ENCODE results near the gene MT1M.

GRCh38 chr16:56600398-56600999 lies 32.0 kb upstream of the MT1M start:
- TF ChIP-seq POLR2A (IDR thresholded peaks at IDR 0.05; ENCODE audit: low read depth, low read length), result no peak
- TF ChIP-seq POLR2AphosphoS5 (IDR thresholded peaks at IDR 0.05; ENCODE audit: low read depth, low read length), result no peak
- no peak for TF ChIP-seq TAF1 (IDR thresholded peaks at IDR 0.05; ENCODE audit: low read depth, low read length)

Data from GM12891 (cell line).